Gastrocnemius medialis (tissue), 4 donors: ENCODE measurements around the gene NPAS2. TPM values are rescaled to one million over a fixed set of nuclear protein-coding genes. Genes with fewer than 3 reads are reported as not detected.
A peak's percentile ranks its signal among the peaks of the same experiment; 100 is the strongest.

Experiments used
- ATAC-seq, 2 donors: fragments of 150-250 bp; one replicate each; pipeline ENCODE4 v1.9.1; 2016
- DNase-seq, 2 donors: peaks; one replicate each; pipeline ENCODE4 v3.0.0-alpha.2; 2019
- H3K27ac ChIP-seq, 4 donors: fragments of 200-600 bp; sonication (generic); 1 replicate in 1 of 4; 2 replicates in 3 of 4; pipeline ENCODE4 v1.5.1; 2016 to 2018; ENCODE audit warnings: mild to moderate bottlenecking in 2 of 4, moderate library complexity in 1 of 4
- H3K27me3 ChIP-seq, 3 donors: fragments of 200-600 bp; sonication (generic) in 2 of 3; 1 replicate in 1 of 3; 2 replicates in 2 of 3; pipeline versions ENCODE4 v1.5.1 to v1.6.0; 2016 to 2019; ENCODE audit warnings: mild to moderate bottlenecking in 1 of 3, moderate library complexity in 1 of 3
- H3K36me3 ChIP-seq, 2 donors: fragments of 200-600 bp; sonication (generic) in 1 of 2; one replicate each; pipeline ENCODE4 v1.5.1; 2017 to 2018
- H3K4me1 ChIP-seq, 2 donors: fragments of 200-600 bp; sonication (generic) in 1 of 2; one replicate each; pipeline ENCODE4 v1.5.1; 2016 to 2017; ENCODE audit warnings: mild to moderate bottlenecking in 2 of 2
- H3K4me3 ChIP-seq, 4 donors: fragments of 200-600 bp; sonication (generic) in 3 of 4; 1 replicate in 1 of 4; 2 replicates in 3 of 4; pipeline ENCODE4 v1.5.1; 2016 to 2019; ENCODE audit warnings: mild to moderate bottlenecking in 2 of 4
- H3K9me3 ChIP-seq, 3 donors: fragments of 200-600 bp; sonication (generic) in 2 of 3; 1 replicate in 1 of 3; 2 replicates in 2 of 3; pipeline ENCODE4 v1.5.1; 2016 to 2019
- POLR2A ChIP-seq, 2 donors: fragments of 450-650 bp; IDR thresholded peaks; one replicate each; pipeline ENCODE4 v1.6.1; 2017; ENCODE audit warnings: antibody characterized with exemption in 2 of 2, mild to moderate bottlenecking in 2 of 2, moderate library complexity in 2 of 2
- in situ Hi-C, 4 donors: fragments of 200-750 bp; cut with MboI; loops; one replicate each; pipeline versions ENCODE4 v1.15.0 to v1.8.0; 2017; ENCODE audit warnings: low sequenced_read_pairs in 4 of 4
- intact Hi-C: fragments of 100-400 bp; cut with DNase I; formaldehyde crosslinking; loops from one replicate; pipeline ENCODE4 v1.15.1; 2023; ENCODE audit warnings: low total_unique reads
- total RNA-seq, 4 donors: library from RNA; depleted of rRNA; stranded (reverse); fragments of >200 nt; gene quantifications; one replicate each; pipeline versions ENCODE4 v1.1.0 to v1.2.3, GENCODE V29; 2016
- TF ChIP-seq, protein P1 (sequence below), 5 experiments: fragments of 450-650 bp in 3 of 5; fragments of 200-600 bp in 2 of 5; sonication (generic) in 2 of 5; IDR thresholded peaks in 4 of 5; conservative IDR thresholded peaks in 1 of 5; 1 replicate in 4 of 5; 2 replicates in 1 of 5; pipeline ENCODE4 v1.5.1; 2016 to 2019; ENCODE audit warnings: antibody characterized with exemption in 5 of 5, mild to moderate bottlenecking in 3 of 5, moderate library complexity in 3 of 5

The NPAS2 gene
- total RNA-seq, 4 donors from 2014 or later, result 11.4 to 48.2 (median 36.6) TPM

DNA sequence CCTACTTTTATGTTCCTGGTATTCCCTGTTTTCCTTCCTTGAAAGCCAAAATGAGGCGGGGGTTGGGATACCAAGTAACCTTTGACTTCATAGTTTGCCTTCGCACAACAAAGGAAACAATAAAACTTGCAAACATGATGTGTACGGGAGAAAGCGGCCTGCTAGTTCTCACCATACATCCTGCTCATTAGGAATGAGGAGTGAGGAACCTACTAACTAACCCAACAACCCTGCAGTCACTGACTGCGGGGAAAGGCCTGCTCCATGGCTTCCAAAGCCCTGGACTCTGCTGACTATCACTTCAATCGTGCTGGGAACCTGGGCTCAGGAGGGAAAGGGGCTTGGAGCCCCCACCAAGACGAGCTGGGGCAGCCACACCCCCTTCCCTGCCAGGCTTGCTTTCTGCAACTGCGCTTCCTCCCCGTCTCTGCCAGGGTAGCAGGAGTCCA is 206.3 kb downstream of the NPAS2 start:
- Histone ChIP-seq H3K4me3 (no peak overlapping the region), H3K4me1 (no peaks in the 10 kb centered on the region), H3K9me3 (no peaks in the 10 kb centered on the region), H3K27ac (no peak overlapping the region), H3K27me3 (no peaks in the 10 kb centered on the region), H3K36me3 (peaks cover 5 to 83% of the 10 kb centered on the region in 2 donors)
- intact Hi-C loops, result no loop called here
- TF ChIP-seq, protein P1, sequence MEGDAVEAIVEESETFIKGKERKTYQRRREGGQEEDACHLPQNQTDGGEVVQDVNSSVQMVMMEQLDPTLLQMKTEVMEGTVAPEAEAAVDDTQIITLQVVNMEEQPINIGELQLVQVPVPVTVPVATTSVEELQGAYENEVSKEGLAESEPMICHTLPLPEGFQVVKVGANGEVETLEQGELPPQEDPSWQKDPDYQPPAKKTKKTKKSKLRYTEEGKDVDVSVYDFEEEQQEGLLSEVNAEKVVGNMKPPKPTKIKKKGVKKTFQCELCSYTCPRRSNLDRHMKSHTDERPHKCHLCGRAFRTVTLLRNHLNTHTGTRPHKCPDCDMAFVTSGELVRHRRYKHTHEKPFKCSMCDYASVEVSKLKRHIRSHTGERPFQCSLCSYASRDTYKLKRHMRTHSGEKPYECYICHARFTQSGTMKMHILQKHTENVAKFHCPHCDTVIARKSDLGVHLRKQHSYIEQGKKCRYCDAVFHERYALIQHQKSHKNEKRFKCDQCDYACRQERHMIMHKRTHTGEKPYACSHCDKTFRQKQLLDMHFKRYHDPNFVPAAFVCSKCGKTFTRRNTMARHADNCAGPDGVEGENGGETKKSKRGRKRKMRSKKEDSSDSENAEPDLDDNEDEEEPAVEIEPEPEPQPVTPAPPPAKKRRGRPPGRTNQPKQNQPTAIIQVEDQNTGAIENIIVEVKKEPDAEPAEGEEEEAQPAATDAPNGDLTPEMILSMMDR (IDR thresholded peaks at IDR 0.05 in 4 of 5, conservative IDR thresholded peaks at IDR 0.05 in 1 of 5), result no peak
- TF ChIP-seq POLR2A (IDR thresholded peaks at IDR 0.05), result no peak
- ATAC-seq (no peak), DNase-seq (no peak)
- in situ Hi-C loops, result no loop called here

DNA sequence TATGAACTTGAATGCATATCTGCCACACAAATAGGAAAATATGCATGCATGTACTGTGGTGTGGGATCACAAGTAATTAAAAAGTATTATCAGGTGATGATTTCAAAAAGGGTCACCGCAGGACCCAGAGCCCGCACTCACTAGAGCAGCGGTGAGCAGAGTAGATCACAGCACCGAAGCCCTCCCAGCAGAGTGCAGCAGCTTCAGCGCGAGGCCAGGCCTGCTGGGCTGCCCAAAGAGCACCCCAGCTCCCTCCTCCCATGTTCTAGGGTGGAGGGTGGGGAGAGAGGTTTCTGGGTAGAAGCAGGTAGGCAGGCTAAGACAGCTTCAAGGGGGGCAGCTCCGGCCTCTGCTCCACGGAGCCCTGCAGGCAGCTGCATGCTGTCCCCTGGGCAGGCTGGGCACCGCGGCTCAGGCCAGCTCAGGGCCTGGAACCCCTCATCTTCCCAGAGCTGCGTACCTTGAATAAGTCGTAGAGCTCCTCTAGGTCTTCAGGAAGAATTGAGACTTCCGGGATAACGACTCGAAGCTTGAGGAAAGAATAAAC is 207.1 kb downstream of the NPAS2 start:
- TF ChIP-seq, protein P1 (IDR thresholded peaks at IDR 0.05 in 4 of 5, conservative IDR thresholded peaks at IDR 0.05 in 1 of 5), result no peak
- no peak for TF ChIP-seq POLR2A (IDR thresholded peaks at IDR 0.05)
- no peak for DNase-seq
- in situ Hi-C loops, result no loop called here

DNA sequence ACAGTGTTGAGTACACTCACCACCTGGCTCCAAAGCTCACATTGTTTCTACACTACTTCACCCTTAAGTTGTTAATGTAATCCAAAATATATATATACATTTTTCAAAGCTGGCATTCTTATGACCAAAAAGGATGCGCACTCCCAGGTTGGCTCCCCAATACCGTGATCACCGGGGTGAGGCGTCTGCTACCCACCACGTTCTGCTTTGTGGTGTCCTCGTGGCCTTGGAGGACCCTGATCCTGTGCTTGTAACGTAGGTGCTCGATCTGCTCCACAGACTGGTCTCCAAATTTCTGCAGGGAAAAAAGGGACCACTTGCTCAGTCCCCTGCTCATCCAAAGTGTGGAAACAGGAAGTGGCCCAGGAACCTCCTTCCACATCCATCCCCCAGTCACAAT is 207.9 kb downstream of the NPAS2 start:
- no peaks in the 10 kb centered on the region for H3K27me3 ChIP-seq
- TF ChIP-seq, protein P1 (IDR thresholded peaks at IDR 0.05 in 4 of 5, conservative IDR thresholded peaks at IDR 0.05 in 1 of 5), result no peak
- TF ChIP-seq POLR2A (IDR thresholded peaks at IDR 0.05), result no peak
- H3K4me1 ChIP-seq, result no peaks in the 10 kb centered on the region
- no peak for DNase-seq
- no peak for ATAC-seq
- H3K27ac ChIP-seq, result no peak overlapping the region
- in situ Hi-C loops, result no loop called here
- H3K4me3 ChIP-seq, result no peak overlapping the region
- H3K36me3 ChIP-seq, result peaks cover 2 to 86% of the 10 kb centered on the region in 2 donors
- no peaks in the 10 kb centered on the region for H3K9me3 ChIP-seq
- intact Hi-C loops, result no loop called here

More for the DNA sequence above, 207.1 kb downstream of the NPAS2 start:
- no peak overlapping the region for H3K4me3 ChIP-seq
- H3K27ac ChIP-seq, result no peak overlapping the region
- intact Hi-C loops, result no loop called here
- peaks cover 2 to 82% of the 10 kb centered on the region in 2 donors for H3K36me3 ChIP-seq
- no peaks in the 10 kb centered on the region for H3K9me3 ChIP-seq
- no peak for ATAC-seq
- H3K27me3 ChIP-seq, result no peaks in the 10 kb centered on the region
- H3K4me1 ChIP-seq, result no peaks in the 10 kb centered on the region

DNA sequence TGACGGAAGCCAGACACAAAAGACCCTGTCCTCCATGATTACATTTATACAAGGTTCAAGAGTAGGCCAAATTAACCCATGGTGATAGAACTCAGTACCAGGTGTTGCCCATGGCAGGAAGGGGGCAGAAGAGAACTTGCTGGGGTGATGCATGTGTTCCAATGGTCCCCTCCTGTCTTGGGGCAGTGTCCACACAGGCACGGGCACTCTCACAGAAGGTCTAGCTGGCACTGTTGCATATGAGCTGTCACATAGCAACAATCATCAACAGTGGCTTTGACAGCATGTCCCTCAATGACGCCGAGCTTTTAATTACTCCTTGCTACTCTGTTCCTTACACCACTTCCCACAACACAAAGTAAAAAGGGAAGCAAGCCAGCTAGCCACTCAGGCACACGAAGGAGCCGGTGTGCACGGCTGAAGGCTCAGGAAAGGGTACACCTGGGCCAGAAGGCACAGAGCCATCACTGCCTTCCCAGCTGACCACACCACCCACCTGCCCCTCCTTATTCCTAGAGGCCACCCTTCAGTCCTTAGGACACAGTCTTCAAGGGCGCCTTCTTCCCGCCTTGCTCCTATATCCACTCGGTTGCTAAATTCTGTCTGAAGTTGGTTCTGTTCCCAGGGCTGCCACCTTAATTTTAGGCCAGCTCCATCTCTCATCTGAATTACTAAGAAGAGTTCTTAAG is 211.1 kb downstream of the NPAS2 start:
- H3K4me3 ChIP-seq, result no peak overlapping the region
- peak overlapping the region; percentile 1 to 66 (median 46) for H3K27ac ChIP-seq
- intact Hi-C loops, result no loop called here
- in situ Hi-C loops, result no loop called here
- no peaks in the 10 kb centered on the region for H3K9me3 ChIP-seq
- no peaks in the 10 kb centered on the region for H3K27me3 ChIP-seq
- no peaks in the 10 kb centered on the region for H3K4me1 ChIP-seq
- peaks cover 6 to 94% of the 10 kb centered on the region in 2 donors for H3K36me3 ChIP-seq
- TF ChIP-seq, protein P1 (IDR thresholded peaks at IDR 0.05 in 4 of 5, conservative IDR thresholded peaks at IDR 0.05 in 1 of 5), result peak in 1 of 5 experiments; percentile 14
- TF ChIP-seq POLR2A (IDR thresholded peaks at IDR 0.05), result no peak
- DNase-seq, result peak in 1 of 2 donors; percentile 50
- peak in 1 of 2 donors; percentile 55 for ATAC-seq
